SK-N-SH (cell line): ENCODE results near the gene RASD2. TPM values are rescaled to one million over a fixed set of nuclear protein-coding genes. Genes with fewer than 3 reads are reported as not detected.

Experiments
- CTCF ChIA-PET: fragments of 300-600, 350-600 bp; formaldehyde crosslinking; extraction: SDS; loops from one replicate; lab custom pipeline; 2021; lab: Yijun Ruan, JAX
- POLR2A ChIA-PET: fragments of 350-600 bp; sonication (Branson Sonifier 250); formaldehyde crosslinking; extraction: SDS; loops from one replicate; lab custom pipeline; 2020; ENCODE audit warnings: antibody characterized with exemption, inconsistent platforms; lab: Yijun Ruan, JAX
- DNase-seq: peaks from one replicate; pipeline ENCODE4 v3.0.0; 2012
- H2AFZ ChIP-seq: fragments of 200-600 bp; sonication (generic); 2 replicates; pipeline ENCODE4 v1.8.1; 2016; ENCODE audit warnings: antibody characterized with exemption, mild to moderate bottlenecking, low read depth
- H3F3A ChIP-seq: fragments of 200-600 bp; sonication (generic); replicated peaks from 2 replicates; pipeline ENCODE3; 2016; ENCODE audit warnings: antibody characterized with exemption, mild to moderate bottlenecking; ENCODE audit not compliant: insufficient read depth
- H3K27ac ChIP-seq, 2 experiments: fragments of 200-500 bp in 1 of 2; fragments of 200-600 bp in 1 of 2; sonication (Bioruptor generic) in 1 of 2; sonication (generic), shearing (Covaris generic) in 1 of 2; 2 replicates each; pipeline versions ENCODE4 v1.5.1 to v1.6.1; 2014 to 2016; ENCODE audit warnings: low read depth in 2 of 2, inconsistent platforms in 1 of 2, low read length in 1 of 2, mild to moderate bottlenecking in 1 of 2, mixed read lengths in 1 of 2
- H3K27me3 ChIP-seq: fragments of 200-600 bp; sonication (generic), shearing (Covaris generic); 2 replicates; pipeline ENCODE4 v1.6.1; 2016; ENCODE audit warnings: mixed run types; ENCODE audit not compliant: insufficient read depth
- H3K36me3 ChIP-seq, 2 experiments: fragments of 200-500 bp in 1 of 2; fragments of 200-600 bp in 1 of 2; sonication (Bioruptor generic) in 1 of 2; sonication (generic) in 1 of 2; replicated peaks in 1 of 2; 2 replicates each; pipeline versions ENCODE3 to v1.5.1; 2014 to 2016; ENCODE audit warnings: low read length in 1 of 2, mild to moderate bottlenecking in 1 of 2; ENCODE audit not compliant: insufficient read depth in 2 of 2, control insufficient read depth in 1 of 2
- H3K4me1 ChIP-seq, 2 experiments: fragments of 200-500 bp in 1 of 2; fragments of 200-600 bp in 1 of 2; sonication (Bioruptor generic) in 1 of 2; sonication (generic), shearing (Covaris generic) in 1 of 2; 2 replicates each; pipeline versions ENCODE4 v1.5.1 to v1.6.1; 2014 to 2016; ENCODE audit warnings: low read depth in 1 of 2, low read length in 1 of 2, mixed run types in 1 of 2; ENCODE audit not compliant: insufficient read depth in 2 of 2, control insufficient read depth in 1 of 2
- H3K4me2 ChIP-seq: fragments of 200-600 bp; sonication (generic), shearing (Covaris generic); 2 replicates; pipeline ENCODE4 v1.6.1; 2017; ENCODE audit warnings: mixed run types
- H3K4me3 ChIP-seq, 2 experiments: fragments of 200-500 bp in 1 of 2; fragments of 200-600 bp in 1 of 2; sonication (Bioruptor generic) in 1 of 2; sonication (generic), shearing (Covaris generic) in 1 of 2; 2 replicates each; pipeline versions ENCODE4 v1.5.1 to v1.8.1; 2014 to 2016; ENCODE audit warnings: low read depth in 2 of 2, inconsistent platforms in 1 of 2, low read length in 1 of 2, mild to moderate bottlenecking in 1 of 2, mixed read lengths in 1 of 2, moderate library complexity in 1 of 2
- H3K79me2 ChIP-seq: fragments of 200-600 bp; sonication (generic); 2 replicates; pipeline ENCODE4 v1.8.1; 2017; ENCODE audit warnings: mild to moderate bottlenecking; ENCODE audit not compliant: insufficient read depth
- H3K9ac ChIP-seq: fragments of 200-600 bp; sonication (generic); 2 replicates; pipeline ENCODE4 v1.6.1; 2017; ENCODE audit warnings: mixed run types
- H3K9me2 ChIP-seq: fragments of 200-600 bp; sonication (generic); 2 replicates; pipeline ENCODE4 v1.6.1; 2017; ENCODE audit warnings: mixed run types
- H3K9me3 ChIP-seq: fragments of 200-600 bp; sonication (generic); 2 replicates; pipeline ENCODE4 v1.6.1; 2017; ENCODE audit warnings: mixed run types, mild to moderate bottlenecking, moderate library complexity
- H4K20me1 ChIP-seq: fragments of 200-600 bp; sonication (generic); 2 replicates; pipeline ENCODE4 v1.6.1; 2017; ENCODE audit warnings: mild to moderate bottlenecking, mixed run types; ENCODE audit not compliant: insufficient read depth
- CTCF ChIP-seq: fragments of 200-600 bp; sonication (generic); IDR thresholded peaks from 2 replicates; pipeline ENCODE4 v1.6.1; 2017; ENCODE audit warnings: antibody characterized with exemption, mild to moderate bottlenecking, moderate library complexity
- ELF1 ChIP-seq: IDR thresholded peaks from 2 replicates; pipeline ENCODE4 v1.4.0; 2012
- EZH2phosphoT487 ChIP-seq: fragments of 200-600 bp; sonication (generic); IDR thresholded peaks from 2 replicates; pipeline ENCODE4 v1.6.1; 2017; ENCODE audit warnings: low read depth, mixed run types, mild to moderate bottlenecking, antibody characterized with exemption, moderate library complexity, borderline replicate concordance
- GATA2 ChIP-seq: sonication (generic); formaldehyde crosslinking; IDR thresholded peaks from 2 replicates; pipeline ENCODE4 v1.5.0; 2020; ENCODE audit warnings: mild to moderate bottlenecking, missing genetic modification reagents
- MEF2A ChIP-seq: IDR thresholded peaks from 2 replicates; pipeline ENCODE4 v1.4.0; 2012; ENCODE audit warnings: low read depth, borderline replicate concordance
- MXI1 ChIP-seq: IDR thresholded peaks from 2 replicates; pipeline ENCODE4 v1.6.1; 2012; ENCODE audit warnings: mild to moderate bottlenecking, low read depth, low read length, improper control_type of control experiment
- NFIC ChIP-seq: IDR thresholded peaks from 2 replicates; pipeline ENCODE4 v1.4.0; 2012; ENCODE audit warnings: borderline replicate concordance
- NRF1 ChIP-seq: IDR thresholded peaks from 2 replicates; pipeline ENCODE4 v1.6.1; 2012; ENCODE audit warnings: low read depth, mild to moderate bottlenecking, low read length
- PBX3 ChIP-seq: IDR thresholded peaks from 2 replicates; pipeline ENCODE4; 2012
- RFX5 ChIP-seq: IDR thresholded peaks from 2 replicates; pipeline ENCODE4 v1.6.1; 2012; ENCODE audit warnings: mild to moderate bottlenecking, improper control_type of control experiment, low read length
- RXRA ChIP-seq: IDR thresholded peaks from 2 replicates; pipeline ENCODE4 v1.4.0; 2012; ENCODE audit warnings: low read depth, mild to moderate bottlenecking, borderline replicate concordance
- TAF1 ChIP-seq: IDR thresholded peaks from 2 replicates; pipeline ENCODE4 v1.6.1; 2012; ENCODE audit warnings: low read depth, mild to moderate bottlenecking, low read length, moderate library complexity, borderline replicate concordance
- ZBTB33 ChIP-seq: IDR thresholded peaks from 2 replicates; pipeline ENCODE4 v1.4.0; 2012; ENCODE audit warnings: low read depth, borderline replicate concordance
- WGBS: methylation state at CpG from one replicate; pipeline ENCODE4 v1.1.6; 2017; ENCODE audit warnings: low lambda C conversion rate; 5-methylcytosine and 5-hydroxymethylcytosine counted together
- polyA plus RNA-seq, 3 experiments: library from polyadenylated mRNA; depleted of rRNA; stranded (reverse); fragments of >200 nt; gene quantifications; 2 replicates each; pipeline ENCODE4 v1.2.3, GENCODE V29; 2012

Gene RASD2
- polyA plus RNA-seq, 1 of the 3 experiments (the other 2 are of a cell fraction) = 0.30 TPM

GRCh38 chr22:35598396-35598710, 57.7 kb downstream of the RASD2 start:
- H3K4me2 ChIP-seq = no peak overlapping the region
- H3K9me2 ChIP-seq = no peaks in the 10 kb centered on the region
- WGBS = 94% methylated on average over 3 of the region's 4 CpGs
- H3K79me2 ChIP-seq = no peaks in the 10 kb centered on the region
- H4K20me1 ChIP-seq = no peaks in the 10 kb centered on the region
- no peak overlapping the region for H3K27ac ChIP-seq
- ChIA-PET CTCF (interaction anchor here (0.6 kb wide), 1 partner anchor 218 kb away, joined by 3 read pairs; no protein-coding TSS in a partner anchor), POLR2A (no interaction called here)
- H3K9me3 ChIP-seq = no peaks in the 10 kb centered on the region
- H3K36me3 ChIP-seq = no peaks in the 10 kb centered on the region
- H3K27me3 ChIP-seq = no peaks in the 10 kb centered on the region
- no peak for DNase-seq
- H3K9ac ChIP-seq = no peak overlapping the region
- H3F3A ChIP-seq = no peaks in the 10 kb centered on the region
- no peak overlapping the region for H2AFZ ChIP-seq
- no peak overlapping the region for H3K4me3 ChIP-seq
- H3K4me1 ChIP-seq = no peaks in the 10 kb centered on the region; a peak in 1 of 4 replicates
- no peak for TF ChIP-seq CTCF
- TF ChIP-seq TAF1 = no peak
- no peak for TF ChIP-seq EZH2phosphoT487
- no peak for TF ChIP-seq NRF1
- no peak for TF ChIP-seq NFIC

- Histone ChIP-seq H3K27me3 (no peaks in the 10 kb centered on the region), H3K9ac (no peak overlapping the region), H3K36me3 (no peaks in the 10 kb centered on the region), H3K4me2 (no peak overlapping the region), H4K20me1 (no peaks in the 10 kb centered on the region), H3K27ac (no peak overlapping the region), H2AFZ (no peak overlapping the region), H3F3A (peaks cover 3% of the 10 kb centered on the region), H3K4me3 (no peak overlapping the region), H3K9me2 (no peaks in the 10 kb centered on the region)
- POLR2A ChIA-PET = no interaction called here
- DNase-seq = no peak
- WGBS = 96% methylated on average over 4 of the region's 4 CpGs
- TF ChIP-seq ZBTB33 (no peak), EZH2phosphoT487 (no peak), GATA2 (CRISPR knock-in tag) (no peak), NRF1 (no peak), PBX3 (no peak), RFX5 (no peak), RXRA (no peak), NFIC (no peak), MEF2A (no peak), ELF1 (no peak), MXI1 (no peak), TAF1 (no peak)
- TF ChIP-seq, all 33 proteins: peak for 0
- Histone ChIP-seq H3K79me2 (no peaks in the 10 kb centered on the region), H3K4me1 (peaks cover 0 to 3% of the 10 kb centered on the region in 2 experiments; a peak in 1 of 4 replicates), H3K9me3 (no peaks in the 10 kb centered on the region)
- CTCF ChIA-PET = no interaction called here
Observed at GRCh38 chr22:35599364-35599763, 58.7 kb downstream of the RASD2 start.
